HFFc6 (cell line): ENCODE measurements around the gene MCTP2. TPM values are rescaled to one million over a fixed set of nuclear protein-coding genes. Genes with fewer than 3 reads are reported as not detected.

Source experiments
- DNase-seq: peaks from one replicate; pipeline ENCODE4 v3.0.0-alpha.2; 2018
- H3K27ac Mint-ChIP-seq: 2 replicates; pipeline ENCODE4 v1.8.0; 2020; ENCODE audit warnings: mild to moderate bottlenecking, mixed read lengths
- H3K27me3 Mint-ChIP-seq: 2 replicates; pipeline ENCODE4 v1.8.0; 2021; ENCODE audit warnings: mild to moderate bottlenecking, moderate library complexity, mixed read lengths; ENCODE audit not compliant: insufficient read depth
- H3K36me3 Mint-ChIP-seq: 2 replicates; pipeline ENCODE4 v1.8.0; 2021; ENCODE audit warnings: low read depth, mixed read lengths
- H3K4me1 Mint-ChIP-seq: 2 replicates; pipeline ENCODE4 v1.8.0; 2020; ENCODE audit warnings: low read depth, mixed read lengths
- H3K4me3 Mint-ChIP-seq: 2 replicates; pipeline ENCODE4 v1.8.0; 2020; ENCODE audit warnings: mild to moderate bottlenecking, moderate library complexity, mixed read lengths
- H3K9me3 Mint-ChIP-seq: 2 replicates; pipeline ENCODE4 v1.8.0; 2020; ENCODE audit warnings: mild to moderate bottlenecking, mixed read lengths
- CTCF ChIP-seq: fragments of 200-600 bp; sonication (generic); IDR thresholded peaks from 2 replicates; pipeline ENCODE4 v1.5.0; 2021; ENCODE audit warnings: antibody characterized with exemption, mild to moderate bottlenecking
- total RNA-seq, 6 experiments: library from RNA; stranded (reverse); fragmentation: NEBNext Ultra II Directional; extraction: Animal tissue kit (Norgen Biotek cat#: 25700); gene quantifications; 2 replicates in 1 of 6; 3 replicates in 5 of 6; pipeline ENCODE4 v1.2.3, GENCODE V29; 2021

The MCTP2 gene
- total RNA-seq, 6 experiments from 2014 or later = 0.63 to 4.4 (median 1.0) TPM

GRCh38 chr15:94193906-94194305 lies 37.5 kb upstream of the MCTP2 start:
- no peaks in the 10 kb centered on the region for H3K36me3 Mint-ChIP-seq
- peaks cover 3% of the 10 kb centered on the region for H3K27me3 Mint-ChIP-seq
- no peak for DNase-seq
- peaks cover 16% of the 10 kb centered on the region for H3K4me1 Mint-ChIP-seq
- no peak overlapping the region for H3K27ac Mint-ChIP-seq
- H3K9me3 Mint-ChIP-seq = peaks cover 5% of the 10 kb centered on the region; the same call in 1 of the 2 replicates
- H3K4me3 Mint-ChIP-seq = no peak overlapping the region
- TF ChIP-seq CTCF = no peak

GRCh38 chr15:94196531-94196930 lies 34.8 kb upstream of the MCTP2 start:
- Mint-ChIP-seq H3K27ac (peak overlapping the region; percentile 22; the same call in 1 of the 2 replicates), H3K27me3 (peaks cover 4% of the 10 kb centered on the region; the same call in 1 of the 2 replicates), H3K4me3 (peak overlapping the region; percentile 46; the same call in 1 of the 2 replicates), H3K9me3 (peaks cover 5% of the 10 kb centered on the region; the same call in 1 of the 2 replicates), H3K4me1 (peaks cover 16% of the 10 kb centered on the region), H3K36me3 (no peaks in the 10 kb centered on the region)
- TF ChIP-seq CTCF = no peak
- peak; percentile 18 for DNase-seq

- DNase-seq = no peak
- H3K4me1 Mint-ChIP-seq = peaks cover 16% of the 10 kb centered on the region
- H3K4me3 Mint-ChIP-seq = no peak overlapping the region
- no peak overlapping the region for H3K27ac Mint-ChIP-seq
- no peak for TF ChIP-seq CTCF
- H3K27me3 Mint-ChIP-seq = peaks cover 4% of the 10 kb centered on the region; the same call in 1 of the 2 replicates
- H3K9me3 Mint-ChIP-seq = 0 out of 2 replicates have a peak, but pooled peaks cover 5% of the 10 kb centered on the region
- no peaks in the 10 kb centered on the region for H3K36me3 Mint-ChIP-seq
These were observed 32.7 kb upstream of the MCTP2 start for GRCh38 chr15:94198633-94199032.

GRCh38 chr15:94199725-94200124 lies 31.6 kb upstream of the MCTP2 start:
- no peak for TF ChIP-seq CTCF
- H3K9me3 Mint-ChIP-seq = 0 out of 2 replicates have a peak, but pooled peaks cover 5% of the 10 kb centered on the region
- no peak for DNase-seq
- no peaks in the 10 kb centered on the region for H3K36me3 Mint-ChIP-seq
- H3K4me3 Mint-ChIP-seq = no peak overlapping the region
- H3K4me1 Mint-ChIP-seq = peaks cover 16% of the 10 kb centered on the region
- peaks cover 4% of the 10 kb centered on the region; the same call in 1 of the 2 replicates for H3K27me3 Mint-ChIP-seq
- H3K27ac Mint-ChIP-seq = no peak overlapping the region

- H3K4me1 Mint-ChIP-seq = peaks cover 16% of the 10 kb centered on the region
- DNase-seq = no peak
- H3K4me3 Mint-ChIP-seq = no peak overlapping the region
- peaks cover 1% of the 10 kb centered on the region; the same call in 1 of the 2 replicates for H3K27me3 Mint-ChIP-seq
- H3K36me3 Mint-ChIP-seq = 0 out of 2 replicates have a peak, but pooled peaks cover 5% of the 10 kb centered on the region
- peaks cover 6% of the 10 kb centered on the region; the same call in 1 of the 2 replicates for H3K9me3 Mint-ChIP-seq
- TF ChIP-seq CTCF = no peak
- H3K27ac Mint-ChIP-seq = no peak overlapping the region
These were observed 28.1 kb upstream of the MCTP2 start for GRCh38 chr15:94203306-94203705.
